Activated CD4-positive, alpha-beta memory T cell treated with anti-CD3 and anti-CD28 coated beads for 36 hours (primary cell): ENCODE measurements around the gene SLC2A1. TPM values are rescaled to one million over a fixed set of nuclear protein-coding genes. Genes with fewer than 3 reads are reported as not detected.

Experiments used
- CTCF ChIA-PET: fragments of 350-600 bp; sonication (Branson Sonifier 250); formaldehyde crosslinking; loops from one replicate; lab custom pipeline; 2021; ENCODE audit warnings: antibody characterized with exemption, inconsistent platforms; lab: Charles Lee
- POLR2A ChIA-PET: fragments of 350-600 bp; sonication (Branson Sonifier 250); formaldehyde crosslinking; loops from one replicate; lab custom pipeline; 2021; ENCODE audit warnings: antibody characterized with exemption; lab: Charles Lee
- DNase-seq: peaks from one replicate; pipeline ENCODE4 v3.0.0-alpha.2; 2020
- H3K27ac Mint-ChIP-seq: one replicate; pipeline ENCODE4 v1.8.0; 2021; ENCODE audit warnings: mixed read lengths
- H3K27me3 Mint-ChIP-seq: one replicate; pipeline ENCODE4 v1.8.0; 2021; ENCODE audit warnings: mixed read lengths
- H3K36me3 Mint-ChIP-seq: one replicate; pipeline ENCODE4 v1.8.0; 2021; ENCODE audit warnings: mixed read lengths
- H3K4me1 Mint-ChIP-seq: one replicate; pipeline ENCODE4 v1.8.0; 2021; ENCODE audit warnings: low read depth, mixed read lengths
- H3K4me3 Mint-ChIP-seq: one replicate; pipeline ENCODE4 v1.8.0; 2021; ENCODE audit warnings: mild to moderate bottlenecking, mixed read lengths
- H3K9me3 Mint-ChIP-seq: one replicate; pipeline ENCODE4 v1.8.0; 2021; ENCODE audit warnings: mixed read lengths
- intact Hi-C: fragments of 100-400 bp; cut with micrococcal nuclease; formaldehyde crosslinking; loops from one replicate; pipeline ENCODE4 v1.15.1; 2023
- total RNA-seq, 2 experiments: library from RNA; stranded (reverse); gene quantifications; one replicate each; pipeline ENCODE4 v1.2.3, GENCODE V29; 2021

Gene SLC2A1
- total RNA-seq, 2 experiments from 2014 or later = 67.6 to 73.6 TPM

- H3K4me3 Mint-ChIP-seq = no peak overlapping the region
- no peaks in the 10 kb centered on the region for H3K4me1 Mint-ChIP-seq
- intact Hi-C loops = no loop called here
- H3K27ac Mint-ChIP-seq = no peak overlapping the region
- no peaks in the 10 kb centered on the region for H3K36me3 Mint-ChIP-seq
- no peaks in the 10 kb centered on the region for H3K9me3 Mint-ChIP-seq
- ChIA-PET POLR2A (no interaction called here), CTCF (interaction anchor here (0.6 kb wide), 1 partner anchor 40 kb away, joined by 3 read pairs; no protein-coding TSS in a partner anchor)
- H3K27me3 Mint-ChIP-seq = no peaks in the 10 kb centered on the region
- DNase-seq = no peak
Observed at GRCh38 chr1:42977653-42978052, 19.0 kb upstream of the SLC2A1 start.

GRCh38 chr1:42975561-42976225 is 17.0 kb upstream of the SLC2A1 start:
- DNase-seq = no peak
- POLR2A ChIA-PET = no interaction called here
- intact Hi-C loops = no loop called here
- Mint-ChIP-seq H3K27ac (no peak overlapping the region), H3K36me3 (no peaks in the 10 kb centered on the region), H3K27me3 (no peaks in the 10 kb centered on the region), H3K4me3 (no peak overlapping the region), H3K4me1 (no peaks in the 10 kb centered on the region), H3K9me3 (no peaks in the 10 kb centered on the region)
- CTCF ChIA-PET = interaction anchor here (1.3 kb wide), 1 partner anchor 98 kb away, joined by 3 read pairs; no protein-coding TSS in a partner anchor

GRCh38 chr1:42974767-42975437 is 16.2 kb upstream of the SLC2A1 start:
- POLR2A ChIA-PET = interaction anchor here (0.6 kb wide), 1 partner anchor 47 kb away, joined by 5 read pairs; no protein-coding TSS in a partner anchor
- Mint-ChIP-seq H3K27ac (no peak overlapping the region), H3K4me1 (no peaks in the 10 kb centered on the region), H3K27me3 (no peaks in the 10 kb centered on the region), H3K9me3 (no peaks in the 10 kb centered on the region), H3K4me3 (no peak overlapping the region), H3K36me3 (no peaks in the 10 kb centered on the region)
- no peak for DNase-seq
- CTCF ChIA-PET = interaction anchor here (1.3 kb wide), 1 partner anchor 99 kb away, joined by 3 read pairs; no protein-coding TSS in a partner anchor
- intact Hi-C loops = no loop called here

GRCh38 chr1:42973799-42974198 is 15.1 kb upstream of the SLC2A1 start:
- no peaks in the 10 kb centered on the region for H3K36me3 Mint-ChIP-seq
- intact Hi-C loops = no loop called here

GRCh38 chr1:42973286-42973685 is 14.6 kb upstream of the SLC2A1 start:
- H3K27me3 Mint-ChIP-seq = no peaks in the 10 kb centered on the region
- ChIA-PET CTCF (interaction anchor here (1.4 kb wide), 1 partner anchor 100 kb away, joined by 10 read pairs; no protein-coding TSS in a partner anchor), POLR2A (no interaction called here)
- no peak overlapping the region for H3K4me3 Mint-ChIP-seq
- H3K27ac Mint-ChIP-seq = no peak overlapping the region
- intact Hi-C loops = no loop called here
- H3K4me1 Mint-ChIP-seq = no peaks in the 10 kb centered on the region
- H3K9me3 Mint-ChIP-seq = no peaks in the 10 kb centered on the region
- H3K36me3 Mint-ChIP-seq = no peaks in the 10 kb centered on the region
- DNase-seq = no peak

More at GRCh38 chr1:42973799-42974198, 15.1 kb upstream of the SLC2A1 start:
- Mint-ChIP-seq H3K27me3 (no peaks in the 10 kb centered on the region), H3K9me3 (no peaks in the 10 kb centered on the region), H3K4me1 (no peaks in the 10 kb centered on the region), H3K27ac (no peak overlapping the region), H3K4me3 (no peak overlapping the region)
- CTCF ChIA-PET = interaction anchor here (0.9 to 1.4 kb wide), 2 partner anchors 51 to 100 kb away, joined by 3 to 10 read pairs; no protein-coding TSS in a partner anchor
- DNase-seq = no peak
- POLR2A ChIA-PET = no interaction called here

GRCh38 chr1:42971841-42972291 is 13.2 kb upstream of the SLC2A1 start:
- no peaks in the 10 kb centered on the region for H3K36me3 Mint-ChIP-seq

GRCh38 chr1:42970143-42970542 is 11.5 kb upstream of the SLC2A1 start:
- Mint-ChIP-seq H3K27me3 (no peaks in the 10 kb centered on the region), H3K4me1 (peaks cover 6% of the 10 kb centered on the region), H3K36me3 (no peaks in the 10 kb centered on the region), H3K27ac (no peak overlapping the region), H3K4me3 (no peak overlapping the region), H3K9me3 (no peaks in the 10 kb centered on the region)
- CTCF ChIA-PET = interaction anchor here (0.6 to 1.0 kb wide), 2 partner anchors 104 to 236 kb away, joined by 3 read pairs; no protein-coding TSS in a partner anchor
- POLR2A ChIA-PET = no interaction called here
- intact Hi-C loops = no loop called here
- no peak for DNase-seq

More at GRCh38 chr1:42971841-42972291, 13.2 kb upstream of the SLC2A1 start:
- H3K27me3 Mint-ChIP-seq = no peaks in the 10 kb centered on the region
- no peak overlapping the region for H3K27ac Mint-ChIP-seq
- intact Hi-C loops = no loop called here
- DNase-seq = no peak
- no peak overlapping the region for H3K4me3 Mint-ChIP-seq
- H3K4me1 Mint-ChIP-seq = peaks cover 6% of the 10 kb centered on the region
- ChIA-PET CTCF (interaction anchor here (1.3 kb wide), 1 partner anchor 102 kb away, joined by 5 read pairs; no protein-coding TSS in a partner anchor), POLR2A (interaction anchor here (0.6 kb wide), 1 partner anchor 441 kb away, joined by 4 read pairs; no protein-coding TSS in a partner anchor)
- H3K9me3 Mint-ChIP-seq = no peaks in the 10 kb centered on the region

GRCh38 chr1:42968654-42969053 is 10.0 kb upstream of the SLC2A1 start:
- intact Hi-C loops = no loop called here
- CTCF ChIA-PET = interaction anchor here (2.5 kb wide), 1 partner anchor 105 kb away, joined by 8 read pairs; no protein-coding TSS in a partner anchor
- Mint-ChIP-seq H3K9me3 (no peaks in the 10 kb centered on the region), H3K36me3 (no peaks in the 10 kb centered on the region), H3K27ac (no peak overlapping the region), H3K27me3 (no peaks in the 10 kb centered on the region), H3K4me3 (no peak overlapping the region), H3K4me1 (peaks cover 6% of the 10 kb centered on the region)
- POLR2A ChIA-PET = no interaction called here
- DNase-seq = no peak

GRCh38 chr1:42966688-42967612 is 8.3 kb upstream of the SLC2A1 start:
- no peak overlapping the region for H3K4me3 Mint-ChIP-seq
- peaks cover 12% of the 10 kb centered on the region for H3K4me1 Mint-ChIP-seq
- H3K27me3 Mint-ChIP-seq = peaks cover 2% of the 10 kb centered on the region
- ChIA-PET CTCF (interaction anchor here (1.0 to 2.5 kb wide), 2 partner anchors 44 to 107 kb away, joined by 3 to 8 read pairs; no protein-coding TSS in a partner anchor), POLR2A (interaction anchor here (1.0 kb wide), 1 partner anchor 11 kb away, joined by 3 read pairs; no protein-coding TSS in a partner anchor)
- H3K9me3 Mint-ChIP-seq = no peaks in the 10 kb centered on the region
- no peak overlapping the region for H3K27ac Mint-ChIP-seq
- intact Hi-C loops = no loop called here
- DNase-seq = peak; percentile 49
- no peaks in the 10 kb centered on the region for H3K36me3 Mint-ChIP-seq

GRCh38 chr1:42965378-42965777 is 6.7 kb upstream of the SLC2A1 start:
- POLR2A ChIA-PET = no interaction called here
- H3K4me1 Mint-ChIP-seq = peaks cover 15% of the 10 kb centered on the region
- H3K9me3 Mint-ChIP-seq = no peaks in the 10 kb centered on the region
- H3K36me3 Mint-ChIP-seq = no peaks in the 10 kb centered on the region
- no peak for DNase-seq
- peaks cover 2% of the 10 kb centered on the region for H3K27me3 Mint-ChIP-seq
- H3K4me3 Mint-ChIP-seq = no peak overlapping the region
- H3K27ac Mint-ChIP-seq = no peak overlapping the region
- intact Hi-C loops = no loop called here
- CTCF ChIA-PET = interaction anchor here (0.8 kb wide), 1 partner anchor 109 kb away, joined by 3 read pairs; no protein-coding TSS in a partner anchor
